ENCODE results near the gene MIDN. TPM values are rescaled to one million over a fixed set of nuclear protein-coding genes. Genes with fewer than 3 reads are reported as not detected.

The MIDN gene
- total and polyA plus RNA-seq, 10 of the 15 experiments (the other 5 are each of a cell fraction or from before 2014, with no cell fraction given) = 0.38 to 51.5 (median 7.2) TPM

DNA sequence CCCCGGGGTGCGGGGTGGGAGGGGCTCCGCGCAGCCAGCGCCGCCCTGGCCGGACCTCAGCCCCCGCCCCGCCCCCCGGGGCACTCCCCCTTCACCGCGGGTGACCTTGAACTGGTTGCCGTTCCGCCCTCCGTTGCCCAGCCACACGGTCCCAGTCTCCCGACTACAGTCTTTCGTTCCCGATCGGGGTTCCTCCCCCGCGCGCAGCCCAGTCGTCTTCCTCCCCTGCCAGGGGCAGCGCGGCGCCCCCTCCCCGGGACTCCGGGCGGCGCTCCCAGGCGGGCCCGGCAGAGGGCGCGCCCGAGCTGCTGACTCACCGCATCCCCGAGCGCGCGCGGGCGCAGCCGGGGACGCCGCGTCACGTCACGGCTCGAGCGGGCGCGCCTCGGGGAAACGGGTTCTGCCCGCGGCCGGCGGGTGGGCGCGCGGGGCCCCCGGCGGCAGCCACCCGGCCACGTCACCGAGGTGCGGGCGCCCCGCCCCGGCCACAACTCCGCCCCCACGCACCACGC, 459 bp downstream of the MIDN start (continued):
- TF ChIP-seq, protein P1, sequence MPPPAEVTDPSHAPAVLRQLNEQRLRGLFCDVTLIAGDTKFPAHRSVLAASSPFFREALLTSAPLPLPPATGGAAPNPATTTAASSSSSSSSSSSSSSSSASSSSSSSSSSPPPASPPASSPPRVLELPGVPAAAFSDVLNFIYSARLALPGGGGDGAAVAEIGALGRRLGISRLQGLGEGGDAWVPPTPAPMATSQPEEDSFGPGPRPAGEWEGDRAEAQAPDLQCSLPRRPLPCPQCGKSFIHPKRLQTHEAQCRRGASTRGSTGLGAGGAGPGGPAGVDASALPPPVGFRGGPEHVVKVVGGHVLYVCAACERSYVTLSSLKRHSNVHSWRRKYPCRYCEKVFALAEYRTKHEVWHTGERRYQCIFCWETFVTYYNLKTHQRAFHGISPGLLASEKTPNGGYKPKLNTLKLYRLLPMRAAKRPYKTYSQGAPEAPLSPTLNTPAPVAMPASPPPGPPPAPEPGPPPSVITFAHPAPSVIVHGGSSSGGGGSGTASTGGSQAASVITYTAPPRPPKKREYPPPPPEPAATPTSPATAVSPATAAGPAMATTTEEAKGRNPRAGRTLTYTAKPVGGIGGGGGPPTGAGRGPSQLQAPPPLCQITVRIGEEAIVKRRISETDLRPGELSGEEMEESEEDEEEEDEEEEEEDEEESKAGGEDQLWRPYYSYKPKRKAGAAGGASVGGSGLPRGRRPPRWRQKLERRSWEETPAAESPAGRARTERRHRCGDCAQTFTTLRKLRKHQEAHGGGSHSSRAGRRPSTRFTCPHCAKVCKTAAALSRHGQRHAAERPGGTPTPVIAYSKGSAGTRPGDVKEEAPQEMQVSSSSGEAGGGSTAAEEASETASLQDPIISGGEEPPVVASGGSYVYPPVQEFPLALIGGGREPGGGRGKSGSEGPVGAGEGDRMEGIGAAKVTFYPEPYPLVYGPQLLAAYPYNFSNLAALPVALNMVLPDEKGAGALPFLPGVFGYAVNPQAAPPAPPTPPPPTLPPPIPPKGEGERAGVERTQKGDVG (CRISPR knock-in tag; IDR thresholded peaks at IDR 0.05) = no peak
- TF ChIP-seq ZNF24 (IDR thresholded peaks at IDR 0.05) (no peak), HDAC2 (IDR thresholded peaks at IDR 0.05) (no peak), CBX5 (IDR thresholded peaks at IDR 0.05; ENCODE audit: low read depth) (no peak), CEBPB (IDR thresholded peaks at IDR 0.05; ENCODE audit: borderline replicate concordance in 1 of 2, low read depth in 2 of 2, low read length in 2 of 2) (no peak), SIN3A (IDR thresholded peaks at IDR 0.05; ENCODE audit: low read depth, low read length) (no peak), EED (IDR thresholded peaks at IDR 0.05; ENCODE audit: low read depth) (no peak), NR2C1 (IDR thresholded peaks at IDR 0.05) (peak; percentile 32; the same call in 1 of the 2 replicates), SMARCA5 (IDR thresholded peaks at IDR 0.05) (peak; percentile 86), NR2F1 (conservative IDR thresholded peaks at IDR 0.05) (peak; percentile 91), RBBP5 (conservative IDR thresholded peaks at IDR 0.05) (no peak)
- TF ChIP-seq, protein P2, sequence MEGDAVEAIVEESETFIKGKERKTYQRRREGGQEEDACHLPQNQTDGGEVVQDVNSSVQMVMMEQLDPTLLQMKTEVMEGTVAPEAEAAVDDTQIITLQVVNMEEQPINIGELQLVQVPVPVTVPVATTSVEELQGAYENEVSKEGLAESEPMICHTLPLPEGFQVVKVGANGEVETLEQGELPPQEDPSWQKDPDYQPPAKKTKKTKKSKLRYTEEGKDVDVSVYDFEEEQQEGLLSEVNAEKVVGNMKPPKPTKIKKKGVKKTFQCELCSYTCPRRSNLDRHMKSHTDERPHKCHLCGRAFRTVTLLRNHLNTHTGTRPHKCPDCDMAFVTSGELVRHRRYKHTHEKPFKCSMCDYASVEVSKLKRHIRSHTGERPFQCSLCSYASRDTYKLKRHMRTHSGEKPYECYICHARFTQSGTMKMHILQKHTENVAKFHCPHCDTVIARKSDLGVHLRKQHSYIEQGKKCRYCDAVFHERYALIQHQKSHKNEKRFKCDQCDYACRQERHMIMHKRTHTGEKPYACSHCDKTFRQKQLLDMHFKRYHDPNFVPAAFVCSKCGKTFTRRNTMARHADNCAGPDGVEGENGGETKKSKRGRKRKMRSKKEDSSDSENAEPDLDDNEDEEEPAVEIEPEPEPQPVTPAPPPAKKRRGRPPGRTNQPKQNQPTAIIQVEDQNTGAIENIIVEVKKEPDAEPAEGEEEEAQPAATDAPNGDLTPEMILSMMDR (IDR thresholded peaks at IDR 0.05 in 2 of 3, conservative IDR thresholded peaks at IDR 0.05 in 1 of 3; ENCODE audit: control insufficient read depth in 2 of 3, extremely low read depth in 1 of 3, insufficient read depth in 1 of 3, low read depth in 3 of 3, low read length in 3 of 3) = peak; percentile 68 to 88 (median 74)
- TF ChIP-seq, protein P3, sequence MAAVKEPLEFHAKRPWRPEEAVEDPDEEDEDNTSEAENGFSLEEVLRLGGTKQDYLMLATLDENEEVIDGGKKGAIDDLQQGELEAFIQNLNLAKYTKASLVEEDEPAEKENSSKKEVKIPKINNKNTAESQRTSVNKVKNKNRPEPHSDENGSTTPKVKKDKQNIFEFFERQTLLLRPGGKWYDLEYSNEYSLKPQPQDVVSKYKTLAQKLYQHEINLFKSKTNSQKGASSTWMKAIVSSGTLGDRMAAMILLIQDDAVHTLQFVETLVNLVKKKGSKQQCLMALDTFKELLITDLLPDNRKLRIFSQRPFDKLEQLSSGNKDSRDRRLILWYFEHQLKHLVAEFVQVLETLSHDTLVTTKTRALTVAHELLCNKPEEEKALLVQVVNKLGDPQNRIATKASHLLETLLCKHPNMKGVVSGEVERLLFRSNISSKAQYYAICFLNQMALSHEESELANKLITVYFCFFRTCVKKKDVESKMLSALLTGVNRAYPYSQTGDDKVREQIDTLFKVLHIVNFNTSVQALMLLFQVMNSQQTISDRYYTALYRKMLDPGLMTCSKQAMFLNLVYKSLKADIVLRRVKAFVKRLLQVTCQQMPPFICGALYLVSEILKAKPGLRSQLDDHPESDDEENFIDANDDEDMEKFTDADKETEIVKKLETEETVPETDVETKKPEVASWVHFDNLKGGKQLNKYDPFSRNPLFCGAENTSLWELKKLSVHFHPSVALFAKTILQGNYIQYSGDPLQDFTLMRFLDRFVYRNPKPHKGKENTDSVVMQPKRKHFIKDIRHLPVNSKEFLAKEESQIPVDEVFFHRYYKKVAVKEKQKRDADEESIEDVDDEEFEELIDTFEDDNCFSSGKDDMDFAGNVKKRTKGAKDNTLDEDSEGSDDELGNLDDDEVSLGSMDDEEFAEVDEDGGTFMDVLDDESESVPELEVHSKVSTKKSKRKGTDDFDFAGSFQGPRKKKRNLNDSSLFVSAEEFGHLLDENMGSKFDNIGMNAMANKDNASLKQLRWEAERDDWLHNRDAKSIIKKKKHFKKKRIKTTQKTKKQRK (IDR thresholded peaks at IDR 0.05; ENCODE audit: low read depth, low read length) = no peak
- TF ChIP-seq, protein P4, sequence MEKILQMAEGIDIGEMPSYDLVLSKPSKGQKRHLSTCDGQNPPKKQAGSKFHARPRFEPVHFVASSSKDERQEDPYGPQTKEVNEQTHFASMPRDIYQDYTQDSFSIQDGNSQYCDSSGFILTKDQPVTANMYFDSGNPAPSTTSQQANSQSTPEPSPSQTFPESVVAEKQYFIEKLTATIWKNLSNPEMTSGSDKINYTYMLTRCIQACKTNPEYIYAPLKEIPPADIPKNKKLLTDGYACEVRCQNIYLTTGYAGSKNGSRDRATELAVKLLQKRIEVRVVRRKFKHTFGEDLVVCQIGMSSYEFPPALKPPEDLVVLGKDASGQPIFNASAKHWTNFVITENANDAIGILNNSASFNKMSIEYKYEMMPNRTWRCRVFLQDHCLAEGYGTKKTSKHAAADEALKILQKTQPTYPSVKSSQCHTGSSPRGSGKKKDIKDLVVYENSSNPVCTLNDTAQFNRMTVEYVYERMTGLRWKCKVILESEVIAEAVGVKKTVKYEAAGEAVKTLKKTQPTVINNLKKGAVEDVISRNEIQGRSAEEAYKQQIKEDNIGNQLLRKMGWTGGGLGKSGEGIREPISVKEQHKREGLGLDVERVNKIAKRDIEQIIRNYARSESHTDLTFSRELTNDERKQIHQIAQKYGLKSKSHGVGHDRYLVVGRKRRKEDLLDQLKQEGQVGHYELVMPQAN (conservative IDR thresholded peaks at IDR 0.05) = 0 out of 2 replicates have a peak, but pooled peaks have one; percentile 50

Measured in GM12878 (cell line).